Activated CD4-positive, alpha-beta memory T cell treated with anti-CD3 and anti-CD28 coated beads for 36 hours (primary cell): Measurements from ENCODE around the gene CRIP3. TPM values are rescaled to one million over a fixed set of nuclear protein-coding genes. Genes with fewer than 3 reads are reported as not detected.

Source experiments
- CTCF ChIA-PET: fragments of 350-600 bp; sonication (Branson Sonifier 250); formaldehyde crosslinking; loops from one replicate; lab custom pipeline; 2021; ENCODE audit warnings: antibody characterized with exemption, inconsistent platforms; lab: Charles Lee
- POLR2A ChIA-PET: fragments of 350-600 bp; sonication (Branson Sonifier 250); formaldehyde crosslinking; loops from one replicate; lab custom pipeline; 2021; ENCODE audit warnings: antibody characterized with exemption; lab: Charles Lee
- DNase-seq: peaks from one replicate; pipeline ENCODE4 v3.0.0-alpha.2; 2020
- H3K27ac Mint-ChIP-seq: one replicate; pipeline ENCODE4 v1.8.0; 2021; ENCODE audit warnings: mixed read lengths
- H3K27me3 Mint-ChIP-seq: one replicate; pipeline ENCODE4 v1.8.0; 2021; ENCODE audit warnings: mixed read lengths
- H3K36me3 Mint-ChIP-seq: one replicate; pipeline ENCODE4 v1.8.0; 2021; ENCODE audit warnings: mixed read lengths
- H3K4me1 Mint-ChIP-seq: one replicate; pipeline ENCODE4 v1.8.0; 2021; ENCODE audit warnings: low read depth, mixed read lengths
- H3K4me3 Mint-ChIP-seq: one replicate; pipeline ENCODE4 v1.8.0; 2021; ENCODE audit warnings: mild to moderate bottlenecking, mixed read lengths
- H3K9me3 Mint-ChIP-seq: one replicate; pipeline ENCODE4 v1.8.0; 2021; ENCODE audit warnings: mixed read lengths
- intact Hi-C: fragments of 100-400 bp; cut with micrococcal nuclease; formaldehyde crosslinking; loops from one replicate; pipeline ENCODE4 v1.15.1; 2023
- total RNA-seq, 2 experiments: library from RNA; stranded (reverse); gene quantifications; one replicate each; pipeline ENCODE4 v1.2.3, GENCODE V29; 2021

CRIP3 gene
- total RNA-seq, 2 experiments from 2014 or later: 2.0 to 2.9 TPM

DNA sequence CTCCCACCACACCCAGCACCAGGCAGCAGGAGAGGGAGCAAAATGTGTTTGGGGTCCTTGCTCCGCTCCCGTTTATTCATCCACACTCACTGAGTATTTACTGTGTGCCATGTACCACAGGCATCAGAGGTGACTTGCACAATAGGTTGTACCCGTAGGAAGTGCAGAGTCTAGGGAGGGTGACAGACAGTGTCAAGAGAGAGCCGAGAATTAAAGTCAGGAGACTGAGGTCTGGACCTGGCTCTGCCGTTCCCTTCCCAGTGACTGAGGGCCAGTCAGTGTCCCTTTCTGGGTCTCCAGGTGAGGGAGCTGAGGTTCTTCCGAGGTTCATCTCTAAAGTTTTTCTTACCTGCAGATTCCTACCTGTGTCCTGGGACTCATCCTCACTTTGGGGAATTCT, 43.1 kb downstream of the CRIP3 start:
- POLR2A ChIA-PET: no interaction called here
- Mint-ChIP-seq H3K27me3 (no peaks in the 10 kb centered on the region), H3K4me3 (no peak overlapping the region), H3K4me1 (peaks cover 8% of the 10 kb centered on the region), H3K36me3 (no peaks in the 10 kb centered on the region), H3K27ac (no peak overlapping the region), H3K9me3 (no peaks in the 10 kb centered on the region)
- CTCF ChIA-PET: interaction anchor here (3.6 to 6.1 kb wide), 2 partner anchors 91 to 242 kb away, joined by 10 to 60 read pairs; partner anchors contain the start of gene LRRC73
- intact Hi-C loops: no loop called here
- no peak for DNase-seq

DNA sequence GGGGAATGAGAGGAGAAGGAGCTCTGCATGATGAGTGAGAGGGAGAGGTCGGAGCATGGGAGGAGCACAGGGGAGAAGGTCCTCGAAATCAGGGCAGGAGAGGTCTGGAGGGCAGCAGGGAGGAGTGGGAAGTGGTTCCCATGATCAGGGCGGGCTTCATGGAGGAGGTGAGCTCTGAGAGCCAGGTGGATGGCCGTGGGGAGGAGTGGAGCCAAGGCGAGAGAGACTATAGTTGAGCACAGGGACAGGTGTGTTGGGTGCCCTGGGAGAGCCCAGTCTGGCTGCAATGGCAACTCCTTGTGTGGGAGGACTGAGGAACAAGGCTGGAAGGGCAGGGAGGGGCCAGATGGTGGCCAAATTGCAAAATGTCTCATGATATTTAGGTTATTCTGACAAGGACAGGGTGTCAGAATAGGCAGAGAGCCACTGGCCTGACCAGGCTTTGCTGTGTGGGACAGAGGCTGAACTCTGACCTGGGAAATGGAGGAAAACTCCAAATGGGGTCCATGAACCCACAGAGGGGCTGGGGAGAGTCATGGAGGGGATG, 44.0 kb downstream of the CRIP3 start:
- ChIA-PET POLR2A (no interaction called here), CTCF (interaction anchor here (0.8 to 6.1 kb wide), 6 partner anchors 70 to 243 kb away, joined by 3 to 60 read pairs (median 8); partner anchors contain the start of gene LRRC73)
- Mint-ChIP-seq H3K4me3 (no peak overlapping the region), H3K9me3 (no peaks in the 10 kb centered on the region), H3K4me1 (peaks cover 8% of the 10 kb centered on the region), H3K36me3 (no peaks in the 10 kb centered on the region), H3K27ac (no peak overlapping the region), H3K27me3 (no peaks in the 10 kb centered on the region)
- intact Hi-C loops: no loop called here
- DNase-seq: no peak

DNA sequence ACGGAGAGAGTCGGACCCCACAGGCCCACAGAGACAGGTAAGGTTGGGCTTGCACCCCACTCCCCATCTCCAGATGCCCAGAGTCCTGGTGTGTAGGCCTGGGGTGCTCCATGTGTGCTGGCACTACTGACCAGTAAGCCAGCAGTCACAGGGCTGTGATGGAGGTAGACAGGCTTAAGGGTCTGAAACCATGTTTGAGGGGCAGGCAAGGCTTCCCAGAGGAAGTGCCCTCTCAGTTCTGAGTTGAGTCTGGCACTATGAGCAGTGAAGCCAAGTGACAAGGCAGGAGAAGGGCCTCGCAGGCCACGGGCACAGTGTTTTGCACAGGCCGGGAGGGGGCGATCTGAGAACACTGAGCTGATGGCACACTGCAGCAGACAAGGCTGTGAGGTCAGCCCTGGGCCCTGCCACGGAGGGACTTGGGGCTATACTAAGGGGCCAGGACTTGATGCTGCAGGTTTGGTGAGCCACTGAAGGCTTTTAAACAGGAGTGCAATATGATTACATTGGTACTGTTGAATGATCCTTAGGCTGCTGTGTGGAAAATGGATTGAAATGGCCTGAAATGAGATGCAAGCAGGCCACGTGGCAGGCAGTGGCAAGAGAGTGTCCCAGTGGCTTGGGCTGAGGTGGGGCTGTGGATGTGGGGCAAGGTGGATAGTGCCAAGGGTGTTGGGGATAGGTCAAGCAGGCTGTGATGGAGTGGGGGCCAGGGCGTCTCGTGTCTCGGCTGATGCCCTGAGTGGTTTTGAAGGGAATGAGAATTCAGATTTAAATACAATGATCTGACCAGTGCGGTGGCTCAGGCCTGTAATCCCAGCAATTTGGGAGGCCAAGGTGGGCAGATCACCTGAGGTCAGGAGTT, 45.1 kb downstream of the CRIP3 start:
- ChIA-PET CTCF (interaction anchor here (0.7 to 6.1 kb wide), 13 partner anchors 9 to 244 kb away, joined by 3 to 60 read pairs (median 3); partner anchors contain the start of gene LRRC73), POLR2A (no interaction called here)
- intact Hi-C loops: loop anchor here (1.0 kb wide), 2 partner anchors 135 to 243 kb away; no protein-coding TSS in a partner anchor
- Mint-ChIP-seq H3K27me3 (no peaks in the 10 kb centered on the region), H3K4me1 (peaks cover 2% of the 10 kb centered on the region), H3K9me3 (no peaks in the 10 kb centered on the region), H3K36me3 (no peaks in the 10 kb centered on the region), H3K4me3 (no peak overlapping the region), H3K27ac (peak overlapping the region; percentile 24)
- DNase-seq: peak; percentile 86

DNA sequence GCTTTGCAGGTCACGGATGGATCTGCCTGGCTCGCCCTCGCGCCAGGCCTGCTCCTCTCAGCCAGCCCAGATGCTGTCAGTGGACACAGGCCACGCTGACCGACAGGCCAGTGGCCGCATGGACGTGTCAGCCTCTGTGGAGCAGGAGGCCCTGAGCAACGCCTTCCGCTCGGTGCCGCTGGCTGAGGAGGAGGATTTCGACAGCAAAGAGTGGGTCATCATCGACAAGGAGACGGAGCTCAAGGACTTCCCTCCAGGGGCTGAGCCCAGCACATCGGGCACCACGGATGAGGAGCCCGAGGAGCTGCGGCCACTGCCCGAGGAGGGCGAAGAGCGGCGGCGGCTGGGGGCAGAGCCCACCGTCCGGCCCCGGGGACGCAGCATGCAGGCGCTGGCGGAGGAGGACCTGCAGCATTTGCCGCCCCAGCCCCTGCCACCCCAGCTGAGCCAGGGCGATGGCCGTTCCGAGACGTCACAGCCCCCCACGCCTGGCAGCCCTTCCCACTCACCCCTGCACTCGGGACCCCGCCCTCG, 45.8 kb downstream of the CRIP3 start:
- POLR2A ChIA-PET: no interaction called here
- no peak overlapping the region for H3K27ac Mint-ChIP-seq
- no peaks in the 10 kb centered on the region for H3K27me3 Mint-ChIP-seq
- CTCF ChIA-PET: interaction anchor here (1.0 to 6.1 kb wide), 9 partner anchors 9 to 245 kb away, joined by 3 to 60 read pairs (median 3); partner anchors contain the start of gene LRRC73
- intact Hi-C loops: loop anchor here (1.0 kb wide), 2 partner anchors 135 to 243 kb away; no protein-coding TSS in a partner anchor
- no peaks in the 10 kb centered on the region for H3K36me3 Mint-ChIP-seq
- DNase-seq: no peak
- peaks cover 2% of the 10 kb centered on the region for H3K4me1 Mint-ChIP-seq
- H3K4me3 Mint-ChIP-seq: no peak overlapping the region
- no peaks in the 10 kb centered on the region for H3K9me3 Mint-ChIP-seq

DNA sequence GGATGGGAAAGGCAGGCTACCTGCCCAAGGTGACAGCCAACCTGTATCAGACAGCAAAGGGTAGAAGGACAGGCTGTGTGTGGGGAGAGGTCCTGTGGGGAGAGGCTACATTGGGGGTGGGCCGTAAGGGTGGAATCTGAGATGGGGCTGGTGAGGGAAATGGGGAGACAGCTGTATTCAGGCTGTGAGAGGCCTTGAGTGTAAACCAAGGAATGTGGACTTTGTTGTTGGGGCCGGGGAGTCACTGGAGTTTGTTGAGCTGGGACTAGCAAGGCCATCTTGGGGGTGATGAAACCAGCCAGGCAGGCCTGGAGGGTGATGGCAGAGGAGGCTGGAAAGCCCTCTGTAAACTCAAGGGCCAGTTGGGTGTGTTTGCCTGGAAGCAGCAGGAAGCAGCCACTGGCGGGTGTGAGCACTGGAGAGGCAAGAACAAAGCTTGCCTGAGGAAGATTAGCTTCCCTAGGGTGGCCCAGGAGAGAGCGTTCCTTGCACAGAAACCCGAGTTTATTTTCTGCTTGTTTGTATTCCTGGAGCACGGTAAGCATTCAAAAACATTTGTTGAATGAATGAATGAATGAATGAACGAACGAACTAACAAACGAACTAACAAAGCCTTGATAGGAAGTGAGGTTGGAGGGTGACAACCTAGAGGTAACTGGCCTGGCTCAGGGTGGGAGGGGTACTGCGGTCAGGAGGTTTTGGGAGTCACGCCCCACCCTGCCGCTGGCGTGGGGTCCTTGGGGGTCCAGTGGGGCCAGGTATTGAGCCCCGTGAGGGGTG, 46.4 kb downstream of the CRIP3 start:
- no peaks in the 10 kb centered on the region for H3K9me3 Mint-ChIP-seq
- H3K27ac Mint-ChIP-seq: no peak overlapping the region
- peaks cover 7% of the 10 kb centered on the region for H3K4me1 Mint-ChIP-seq
- H3K27me3 Mint-ChIP-seq: no peaks in the 10 kb centered on the region
- no peaks in the 10 kb centered on the region for H3K36me3 Mint-ChIP-seq
- no peak overlapping the region for H3K4me3 Mint-ChIP-seq
- CTCF ChIA-PET: interaction anchor here (0.6 to 6.1 kb wide), 7 partner anchors 52 to 246 kb away, joined by 3 to 60 read pairs (median 7); partner anchors contain the start of gene LRRC73
- DNase-seq: no peak
- POLR2A ChIA-PET: no interaction called here
- intact Hi-C loops: no loop called here

DNA sequence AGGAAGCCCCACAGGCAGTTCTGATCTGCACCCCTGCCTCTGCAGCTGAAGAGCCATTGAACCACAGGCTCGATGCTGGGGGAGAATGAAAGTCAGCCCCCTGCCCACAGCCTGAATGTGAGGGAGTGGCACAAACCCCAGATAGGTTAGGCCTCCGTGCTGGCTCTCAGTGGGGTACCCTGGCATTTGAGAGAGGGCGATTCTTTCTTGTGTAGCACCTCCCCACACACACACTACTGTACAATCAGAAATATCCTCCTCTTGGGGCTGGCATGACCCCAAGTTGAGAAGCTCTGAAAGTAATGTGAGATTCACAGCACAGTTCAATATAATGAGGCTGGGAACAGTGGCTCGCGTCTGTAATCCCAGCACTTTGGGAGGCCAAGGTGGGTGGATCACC, 47.4 kb downstream of the CRIP3 start:
- CTCF ChIA-PET: interaction anchor here (0.6 to 6.1 kb wide), 5 partner anchors 15 to 247 kb away, joined by 3 to 60 read pairs (median 7); partner anchors contain the start of genes CRIP3 and LRRC73
- Mint-ChIP-seq H3K27me3 (peaks cover 2% of the 10 kb centered on the region), H3K27ac (no peak overlapping the region), H3K9me3 (no peaks in the 10 kb centered on the region), H3K4me1 (peaks cover 9% of the 10 kb centered on the region), H3K36me3 (no peaks in the 10 kb centered on the region), H3K4me3 (no peak overlapping the region)
- intact Hi-C loops: no loop called here
- DNase-seq: no peak
- POLR2A ChIA-PET: no interaction called here

DNA sequence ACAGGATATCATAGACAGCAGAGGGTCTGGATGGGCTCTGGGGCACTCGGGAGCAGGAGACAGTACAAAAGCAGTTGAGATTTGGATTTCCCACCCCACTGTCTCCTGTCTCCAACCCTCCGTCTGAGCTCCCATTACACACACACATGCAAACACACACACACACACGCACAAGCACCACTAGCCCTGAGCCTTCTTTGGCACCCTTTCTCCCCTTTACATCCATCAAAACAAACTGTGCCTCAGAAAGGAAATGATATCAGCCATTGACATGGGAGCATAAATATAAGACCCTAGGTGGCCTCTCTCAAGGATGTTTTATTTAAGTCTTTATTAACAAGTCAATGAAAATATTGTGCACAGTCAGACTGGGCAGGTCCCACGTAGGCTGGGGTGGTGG, 47.8 kb downstream of the CRIP3 start:
- Mint-ChIP-seq H3K27ac (no peak overlapping the region), H3K4me3 (no peak overlapping the region)
- intact Hi-C loops: no loop called here

DNA sequence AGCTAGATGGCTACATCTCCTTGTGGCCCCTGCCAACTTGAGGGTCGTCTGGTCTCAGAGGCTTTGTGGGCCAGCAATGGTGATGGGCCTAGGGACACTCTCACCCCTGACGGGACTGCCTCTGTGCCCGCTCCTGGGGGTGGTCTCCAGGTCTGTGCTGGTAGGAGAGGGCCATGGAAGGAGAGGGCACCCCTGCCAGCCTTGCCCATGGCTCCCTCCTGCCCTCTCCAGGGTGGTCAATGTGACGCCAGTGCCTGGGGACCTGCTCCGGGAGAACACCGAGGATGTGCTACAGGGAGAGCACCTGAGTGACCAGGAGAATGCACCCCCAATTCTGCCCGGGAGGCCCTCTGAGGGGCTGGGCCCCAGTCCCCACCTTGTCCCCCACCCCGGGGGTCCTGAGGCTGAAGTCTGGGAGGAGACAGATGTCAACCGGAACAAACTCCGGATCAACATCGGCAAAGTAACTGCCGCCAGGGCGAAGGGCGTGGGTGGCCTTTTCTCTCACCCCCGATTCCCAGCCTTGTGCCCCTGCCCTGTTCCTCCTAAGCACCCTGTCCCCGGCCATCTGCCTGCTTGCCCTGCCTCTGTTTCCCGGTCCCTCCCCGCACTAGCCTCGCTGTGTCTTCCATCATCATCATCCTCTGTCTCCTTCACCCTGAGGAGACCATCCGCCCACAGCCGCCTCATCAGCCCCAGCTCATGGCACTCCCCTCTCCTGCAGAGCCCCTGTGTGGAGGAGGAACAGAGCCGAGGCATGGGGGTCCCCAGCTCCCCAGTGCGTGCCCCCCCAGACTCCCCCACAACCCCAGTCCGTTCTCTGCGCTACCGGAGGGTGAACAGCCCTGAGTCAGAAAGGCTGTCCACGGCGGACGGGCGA, 49.6 kb downstream of the CRIP3 start:
- no peak overlapping the region for H3K27ac Mint-ChIP-seq
- ChIA-PET CTCF (interaction anchor here (0.7 to 1.0 kb wide), 3 partner anchors 139 to 247 kb away, joined by 3 read pairs; no protein-coding TSS in a partner anchor), POLR2A (no interaction called here)
- H3K9me3 Mint-ChIP-seq: no peaks in the 10 kb centered on the region
- no peaks in the 10 kb centered on the region for H3K36me3 Mint-ChIP-seq
- peaks cover 12% of the 10 kb centered on the region for H3K4me1 Mint-ChIP-seq
- peaks cover 2% of the 10 kb centered on the region for H3K27me3 Mint-ChIP-seq
- no peak for DNase-seq
- intact Hi-C loops: no loop called here
- no peak overlapping the region for H3K4me3 Mint-ChIP-seq

More for the DNA sequence above, 47.8 kb downstream of the CRIP3 start:
- peaks cover 9% of the 10 kb centered on the region for H3K4me1 Mint-ChIP-seq
- H3K36me3 Mint-ChIP-seq: no peaks in the 10 kb centered on the region
- ChIA-PET POLR2A (no interaction called here), CTCF (interaction anchor here (0.6 to 6.1 kb wide), 4 partner anchors 15 to 247 kb away, joined by 3 to 60 read pairs (median 6); partner anchors contain the start of genes CRIP3 and LRRC73)
- no peaks in the 10 kb centered on the region for H3K9me3 Mint-ChIP-seq
- peaks cover 2% of the 10 kb centered on the region for H3K27me3 Mint-ChIP-seq
- DNase-seq: no peak

DNA sequence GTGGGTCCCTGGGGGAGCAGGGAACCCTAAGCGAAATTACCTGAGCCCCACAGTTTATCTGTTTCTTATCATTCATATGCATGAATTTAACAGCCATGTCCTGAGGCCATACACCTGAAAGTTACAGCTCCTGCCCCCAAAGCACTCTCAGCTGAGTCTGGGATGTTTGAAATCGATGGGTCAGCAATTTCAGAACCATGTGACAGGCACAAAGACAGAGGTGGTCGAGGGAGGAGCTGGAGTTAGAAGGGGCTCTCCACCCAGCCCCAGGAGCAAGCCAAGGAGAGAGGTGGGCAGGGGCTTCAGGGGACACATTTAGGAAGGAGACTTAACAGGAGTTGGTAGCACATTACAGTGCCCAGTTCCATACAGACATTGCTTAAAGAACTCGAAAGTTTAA, 50.4 kb downstream of the CRIP3 start:
- Mint-ChIP-seq H3K36me3 (no peaks in the 10 kb centered on the region), H3K9me3 (no peaks in the 10 kb centered on the region), H3K27me3 (peaks cover 3% of the 10 kb centered on the region), H3K27ac (no peak overlapping the region), H3K4me3 (no peak overlapping the region), H3K4me1 (peaks cover 12% of the 10 kb centered on the region)
- POLR2A ChIA-PET: no interaction called here
- DNase-seq: no peak
- intact Hi-C loops: no loop called here
- CTCF ChIA-PET: interaction anchor here (1.0 kb wide), 1 partner anchor 248 kb away, joined by 3 read pairs; no protein-coding TSS in a partner anchor

DNA sequence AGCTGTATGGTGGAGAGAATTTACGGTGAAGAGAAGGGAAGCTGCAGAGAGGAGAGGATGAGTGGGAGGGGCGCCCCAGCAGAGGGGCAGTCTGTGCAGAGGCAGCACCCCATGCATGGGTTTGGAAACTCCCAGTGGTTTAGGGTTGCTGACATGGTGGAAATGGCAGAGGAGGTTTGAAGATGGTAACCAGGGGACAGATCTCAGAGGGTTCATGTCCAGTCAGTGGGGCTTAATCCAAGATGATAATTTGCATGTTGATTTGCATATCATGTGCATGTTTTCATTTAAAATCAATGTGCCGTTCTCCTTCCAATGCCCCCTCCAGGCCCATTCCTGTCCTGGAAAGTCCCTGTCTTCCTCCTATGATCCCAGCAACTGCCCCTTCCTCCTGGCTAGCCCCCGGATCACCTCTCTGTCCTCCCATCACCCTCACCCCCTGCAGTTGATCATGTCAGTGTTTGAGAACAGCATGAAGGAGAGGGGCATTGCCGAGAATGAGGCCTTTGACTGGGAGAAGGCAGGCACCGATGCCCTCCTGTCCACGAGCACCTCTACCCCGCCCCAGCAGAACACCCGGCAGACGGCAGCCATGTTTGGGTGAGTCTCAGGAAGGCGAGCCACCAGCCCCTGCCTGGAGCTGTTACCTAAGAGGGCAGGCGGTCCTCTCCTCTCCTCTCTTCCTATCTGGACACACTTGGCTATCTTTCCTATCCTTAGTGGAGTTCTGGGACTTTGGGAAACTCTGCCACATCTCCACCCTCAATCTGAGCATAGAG, 51.1 kb downstream of the CRIP3 start:
- no peaks in the 10 kb centered on the region for H3K9me3 Mint-ChIP-seq
- DNase-seq: peak; percentile 45
- H3K27me3 Mint-ChIP-seq: peaks cover 6% of the 10 kb centered on the region
- POLR2A ChIA-PET: interaction anchor here (0.6 kb wide), 1 partner anchor 19 kb away, joined by 4 read pairs; no protein-coding TSS in a partner anchor
- H3K27ac Mint-ChIP-seq: no peak overlapping the region
- CTCF ChIA-PET: interaction anchor here (0.8 to 1.4 kb wide), 3 partner anchors 29 to 248 kb away, joined by 3 to 5 read pairs (median 3); partner anchors contain the start of gene DNPH1
- H3K36me3 Mint-ChIP-seq: no peaks in the 10 kb centered on the region
- H3K4me1 Mint-ChIP-seq: peaks cover 12% of the 10 kb centered on the region
- intact Hi-C loops: no loop called here
- no peak overlapping the region for H3K4me3 Mint-ChIP-seq
